IMR-90 (cell line): ENCODE data around the gene ZNF268. TPM values are rescaled to one million over a fixed set of nuclear protein-coding genes. Genes with fewer than 3 reads are reported as not detected.

Experiments used
- ATAC-seq: fragments of 200-7000 bp; cut with Tn5 transposase; 2 replicates; pipeline ENCODE4 v1.9.1; 2020; ENCODE audit warnings: low read depth, mild to moderate bottlenecking, moderate library complexity
- BruUV-seq: library from RNA; stranded (reverse); fragments of 400-500 nt; replicated peaks from 2 replicates; lab custom pipeline; 2021; lab: Mats Ljungman, UMichigan
- CTCF ChIA-PET: fragments of 300-600 bp; formaldehyde crosslinking; extraction: SDS; loops from one replicate; lab custom pipeline; 2021; ENCODE audit warnings: antibody characterized with exemption; lab: Yijun Ruan, JAX
- POLR2A ChIA-PET: fragments of 300-600 bp; sonication (Branson Sonifier 250); formaldehyde crosslinking; loops from one replicate; lab custom pipeline; 2022; ENCODE audit warnings: antibody characterized with exemption; ENCODE audit not compliant: unreplicated experiment; lab: Charles Lee
- DNase-seq: peaks from one replicate; pipeline ENCODE4 v3.0.0; 2013
- H2AFZ ChIP-seq: replicated peaks from 2 replicates; pipeline ENCODE3; 2013; ENCODE audit warnings: low read length, mild to moderate bottlenecking; ENCODE audit not compliant: poor library complexity
- H2AK5ac ChIP-seq: 2 replicates; pipeline ENCODE4 v1.6.1; 2013; ENCODE audit warnings: low read depth, low read length, inconsistent platforms
- H2AK9ac ChIP-seq: replicated peaks from 2 replicates; pipeline ENCODE3; 2013; ENCODE audit warnings: mild to moderate bottlenecking, low read depth, low read length, moderate library complexity; ENCODE audit not compliant: poor library complexity
- H2BK120ac ChIP-seq: 2 replicates; pipeline ENCODE4 v1.6.1; 2013; ENCODE audit warnings: low read depth, low read length, inconsistent platforms
- H2BK15ac ChIP-seq: 3 replicates; pipeline ENCODE4 v1.6.1; 2013; ENCODE audit warnings: low read depth, low read length, inconsistent platforms
- H2BK20ac ChIP-seq: 2 replicates; pipeline ENCODE4 v1.6.1; 2013; ENCODE audit warnings: low read depth, mild to moderate bottlenecking, inconsistent platforms, low read length, moderate library complexity
- H2BK5ac ChIP-seq: 2 replicates; pipeline ENCODE4 v1.6.1; 2013; ENCODE audit warnings: mild to moderate bottlenecking, low read depth, low read length, inconsistent platforms; ENCODE audit not compliant: poor library complexity, severe bottlenecking
- H3K14ac ChIP-seq: replicated peaks from 2 replicates; pipeline ENCODE4 v1.6.1; 2013; ENCODE audit warnings: low read depth, low read length, inconsistent platforms
- H3K18ac ChIP-seq: 2 replicates; pipeline ENCODE4 v1.6.1; 2013; ENCODE audit warnings: low read depth, low read length, control low read depth
- H3K23ac ChIP-seq: 2 replicates; pipeline ENCODE4 v1.6.1; 2013; ENCODE audit warnings: low read depth, low read length, inconsistent platforms
- H3K27ac ChIP-seq: 2 replicates; pipeline ENCODE4 v1.5.1; 2013; ENCODE audit warnings: mild to moderate bottlenecking, control low read depth, low read length; ENCODE audit not compliant: insufficient read depth
- H3K27me3 ChIP-seq: 2 replicates; pipeline ENCODE4 v1.6.1; 2013; ENCODE audit warnings: low read length; ENCODE audit not compliant: control insufficient read depth, insufficient read depth
- H3K36me3 ChIP-seq: 2 replicates; pipeline ENCODE4 v1.6.1; 2013; ENCODE audit warnings: low read length, mixed read lengths; ENCODE audit not compliant: control insufficient read depth, insufficient read depth
- H3K4ac ChIP-seq: 2 replicates; pipeline ENCODE4 v1.6.1; 2013; ENCODE audit warnings: low read depth, low read length, inconsistent platforms
- H3K4me1 ChIP-seq: 2 replicates; pipeline ENCODE4 v1.6.1; 2013; ENCODE audit warnings: low read length, mixed read lengths; ENCODE audit not compliant: control insufficient read depth, insufficient read depth
- H3K4me2 ChIP-seq: 2 replicates; pipeline ENCODE4 v1.6.1; 2013; ENCODE audit warnings: low read depth, mild to moderate bottlenecking, control low read depth, low read length, moderate library complexity
- H3K4me3 ChIP-seq: 2 replicates; pipeline ENCODE4 v1.5.1; 2013; ENCODE audit warnings: low read depth, mild to moderate bottlenecking, control low read depth, low read length, moderate library complexity; ENCODE audit not compliant: insufficient read depth
- H3K56ac ChIP-seq: 2 replicates; pipeline ENCODE4 v1.6.1; 2013; ENCODE audit warnings: low read length, inconsistent platforms; ENCODE audit not compliant: insufficient read depth; ENCODE audit errors: extremely low read depth
- H3K79me1 ChIP-seq, 2 experiments: 2 replicates each; pipeline ENCODE4 v1.6.1; 2013; ENCODE audit warnings: low read length in 2 of 2, inconsistent platforms in 1 of 2, low read depth in 1 of 2
- H3K9ac ChIP-seq: 2 replicates; pipeline ENCODE4 v1.6.1; 2013; ENCODE audit warnings: low read depth, low read length, control low read depth
- H3K9me1 ChIP-seq: 2 replicates; pipeline ENCODE4 v1.6.1; 2013; ENCODE audit warnings: low read length, inconsistent platforms; ENCODE audit not compliant: insufficient read depth
- H3K9me3 ChIP-seq: 2 replicates; pipeline ENCODE4 v1.6.1; 2013; ENCODE audit warnings: low read length; ENCODE audit not compliant: control insufficient read depth, insufficient read depth
- H4K20me1 ChIP-seq: 2 replicates; pipeline ENCODE4 v1.6.1; 2013; ENCODE audit warnings: low read length, inconsistent platforms; ENCODE audit not compliant: insufficient read depth
- H4K5ac ChIP-seq: 2 replicates; pipeline ENCODE4 v1.6.1; 2013; ENCODE audit warnings: mild to moderate bottlenecking, low read depth, low read length, control low read depth
- H4K8ac ChIP-seq, 2 experiments: 2 replicates each; pipeline ENCODE4 v1.6.1; 2013; ENCODE audit warnings: low read depth in 2 of 2, low read length in 2 of 2, control low read depth in 1 of 2, inconsistent platforms in 1 of 2
- H4K91ac ChIP-seq: 2 replicates; pipeline ENCODE4 v1.6.1; 2013; ENCODE audit warnings: low read depth, low read length, inconsistent platforms; ENCODE audit not compliant: insufficient read depth
- CEBPB ChIP-seq: IDR thresholded peaks from 2 replicates; pipeline ENCODE4 v1.6.1; 2012; ENCODE audit warnings: low read depth, low read length, improper control_type of control experiment
- CHD1 ChIP-seq: IDR thresholded peaks from 2 replicates; pipeline ENCODE4 v1.6.1; 2012; ENCODE audit warnings: low read depth, low read length, improper control_type of control experiment
- MAZ ChIP-seq: IDR thresholded peaks from 2 replicates; pipeline ENCODE4 v1.6.1; 2012; ENCODE audit warnings: low read depth, mild to moderate bottlenecking, low read length, improper control_type of control experiment, moderate library complexity, borderline replicate concordance
- NFE2L2 ChIP-seq: fragments of 150-350 bp; IDR thresholded peaks from 2 replicates; pipeline ENCODE4 v1.6.1; 2016; ENCODE audit warnings: low read depth, mild to moderate bottlenecking, low read length
- POLR2A ChIP-seq: IDR thresholded peaks from 2 replicates; pipeline ENCODE4 v1.6.1; 2012; ENCODE audit warnings: mild to moderate bottlenecking, low read depth, low read length
- RAD21 ChIP-seq: IDR thresholded peaks from 2 replicates; pipeline ENCODE4 v1.6.1; 2012; ENCODE audit warnings: low read length, improper control_type of control experiment
- RCOR1 ChIP-seq: IDR thresholded peaks from 2 replicates; pipeline ENCODE4 v1.6.1; 2012; ENCODE audit warnings: mild to moderate bottlenecking, low read length, improper control_type of control experiment; ENCODE audit not compliant: insufficient replicate concordance
- WGBS, 2 experiments: methylation state at CpG; one replicate each; pipeline versions ENCODE4 v1.1.5 to v1.1.7; 2013; ENCODE audit warnings: missing lambda C conversion rate in 2 of 2; ENCODE audit not compliant: insufficient read length in 1 of 2; ENCODE audit errors: extremely low coverage in 2 of 2; 5-methylcytosine and 5-hydroxymethylcytosine counted together
- dilution Hi-C: fragments of 300-500 bp; cut with HindIII; formaldehyde crosslinking; loops from one replicate; pipeline ENCODE4 v1.14.3; 2018; ENCODE audit warnings: low sequenced_read_pairs; ENCODE audit not compliant: unreplicated experiment
- in situ Hi-C: fragments of 300-500 bp; cut with MboI; formaldehyde crosslinking; loops from 3 replicates; pipeline ENCODE4 v1.14.3; 2019; ENCODE audit warnings: low sequenced_read_pairs, inconsistent platforms, mixed read lengths
- intact Hi-C: fragments of 100-400 bp; cut with micrococcal nuclease; formaldehyde crosslinking; loops from 2 replicates; pipeline ENCODE4 v1.10.0; 2022
- polyA plus RNA-seq, 3 experiments: library from polyadenylated mRNA; depleted of rRNA; stranded (reverse); fragments of >200 nt; gene quantifications; 2 replicates each; pipeline ENCODE4 v1.2.3, GENCODE V29; 2012; ENCODE audit warnings: low replicate concordance in 1 of 3
- total RNA-seq: library from RNA; depleted of rRNA; stranded (reverse); fragments of >200 nt; gene quantifications from 2 replicates; pipeline ENCODE4 v1.2.3, GENCODE V29; 2012
- TF ChIP-seq, protein P1 (sequence below): conservative IDR thresholded peaks from 2 replicates; pipeline ENCODE4 v1.5.1; 2012; ENCODE audit warnings: mild to moderate bottlenecking, low read depth, low read length, improper control_type of control experiment

ZNF268 gene
- total and polyA plus RNA-seq, 2 of the 4 experiments (the other 2 are of a cell fraction), result 6.7 to 54.5 TPM

DNA sequence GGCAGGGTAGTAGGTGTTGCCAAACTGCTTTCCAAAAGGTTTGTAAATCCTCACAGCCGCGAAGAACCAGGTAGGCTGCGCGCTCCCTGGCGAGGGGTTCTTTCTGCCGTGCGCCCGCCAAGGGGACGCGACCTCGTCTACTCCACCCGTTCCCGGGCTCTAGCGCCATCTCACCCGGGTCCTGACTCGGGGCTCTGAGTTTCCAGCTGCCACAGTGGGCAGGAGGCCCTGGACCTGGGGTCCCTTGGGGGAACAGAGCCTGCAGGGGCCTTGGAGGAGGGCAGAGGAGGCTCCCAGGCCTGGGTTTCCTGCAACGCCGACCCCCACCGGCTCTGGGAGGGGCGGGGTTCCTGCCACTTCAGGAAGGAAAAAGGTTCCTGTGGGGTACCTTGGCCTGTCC lies 53.7 kb downstream of the ZNF268 start:
- Histone ChIP-seq H3K27ac (no peak overlapping the region), H3K14ac (no peak overlapping the region), H3K79me1 (no peaks in the 10 kb centered on the region), H2BK15ac (no peak overlapping the region), H3K9me1 (no peaks in the 10 kb centered on the region), H4K8ac (no peak overlapping the region), H3K23ac (no peak overlapping the region), H3K18ac (no peak overlapping the region), H2AFZ (no peak overlapping the region), H3K36me3 (no peaks in the 10 kb centered on the region), H3K9ac (no peak overlapping the region), H3K27me3 (no peaks in the 10 kb centered on the region), H2AK5ac (no peak overlapping the region), H3K4me2 (no peak overlapping the region), H2BK20ac (no peak overlapping the region), H2BK5ac (no peak overlapping the region), H4K91ac (no peak overlapping the region), H2AK9ac (no peak overlapping the region), H3K9me3 (peaks cover 55% of the 10 kb centered on the region), H3K4me3 (no peak overlapping the region), H4K20me1 (no peaks in the 10 kb centered on the region), H4K5ac (no peak overlapping the region), H3K4me1 (no peaks in the 10 kb centered on the region), H2BK120ac (no peak overlapping the region), H3K4ac (no peak overlapping the region), H3K56ac (no peak overlapping the region)
- no CpG with 5 or more reads among the region's 20 CpGs for WGBS, 2 experiments
- POLR2A ChIA-PET, result no interaction called here
- no TSS peak for BruUV-seq
- intact Hi-C loops, result no loop called here
- TF ChIP-seq CEBPB (no peak), NFE2L2 (no peak), POLR2A (no peak), RAD21 (no peak), RCOR1 (no peak), CHD1 (no peak), MAZ (no peak)
- TF ChIP-seq, protein P1, sequence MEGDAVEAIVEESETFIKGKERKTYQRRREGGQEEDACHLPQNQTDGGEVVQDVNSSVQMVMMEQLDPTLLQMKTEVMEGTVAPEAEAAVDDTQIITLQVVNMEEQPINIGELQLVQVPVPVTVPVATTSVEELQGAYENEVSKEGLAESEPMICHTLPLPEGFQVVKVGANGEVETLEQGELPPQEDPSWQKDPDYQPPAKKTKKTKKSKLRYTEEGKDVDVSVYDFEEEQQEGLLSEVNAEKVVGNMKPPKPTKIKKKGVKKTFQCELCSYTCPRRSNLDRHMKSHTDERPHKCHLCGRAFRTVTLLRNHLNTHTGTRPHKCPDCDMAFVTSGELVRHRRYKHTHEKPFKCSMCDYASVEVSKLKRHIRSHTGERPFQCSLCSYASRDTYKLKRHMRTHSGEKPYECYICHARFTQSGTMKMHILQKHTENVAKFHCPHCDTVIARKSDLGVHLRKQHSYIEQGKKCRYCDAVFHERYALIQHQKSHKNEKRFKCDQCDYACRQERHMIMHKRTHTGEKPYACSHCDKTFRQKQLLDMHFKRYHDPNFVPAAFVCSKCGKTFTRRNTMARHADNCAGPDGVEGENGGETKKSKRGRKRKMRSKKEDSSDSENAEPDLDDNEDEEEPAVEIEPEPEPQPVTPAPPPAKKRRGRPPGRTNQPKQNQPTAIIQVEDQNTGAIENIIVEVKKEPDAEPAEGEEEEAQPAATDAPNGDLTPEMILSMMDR, result no peak
- no peak for ATAC-seq
- CTCF ChIA-PET, result no interaction called here
- in situ Hi-C loops, result no loop called here
- dilution Hi-C loops, result no loop called here
- no peak for DNase-seq
